T-helper 17 cell (primary cell): ENCODE measurements around the gene ARF1. TPM values are rescaled to one million over a fixed set of nuclear protein-coding genes. Genes with fewer than 3 reads are reported as not detected.
A peak's percentile ranks its signal among the peaks of the same experiment; 100 is the strongest.
"Not testable (repeated sequence)": the region's sequence is repeated elsewhere in the genome, so short reads cannot be mapped to it uniquely, and the experiment has no call there.

ENCODE experiments used
- ATAC-seq: fragments of 150-1000 bp; cut with Tn5 transposase; 2 replicates; pipeline ENCODE4 v1.10.0; 2021; ENCODE audit warnings: mild to moderate bottlenecking, moderate library complexity
- DNase-seq, 3 donors: peaks; one replicate each; pipeline versions ENCODE4 v3.0.0 to v3.0.0-alpha.2; 2020 to 2021
- H3K9me3 ChIP-seq: one replicate; pipeline ENCODE4 v1.7.0; 2013; ENCODE audit warnings: low read length, mild to moderate bottlenecking; ENCODE audit not compliant: control insufficient read depth, poor library complexity, severe bottlenecking
- H3K27ac Mint-ChIP-seq: one replicate; pipeline ENCODE4 v1.8.0; 2022; ENCODE audit warnings: mild to moderate bottlenecking, moderate library complexity, mixed read lengths
- H3K27me3 Mint-ChIP-seq: one replicate; pipeline ENCODE4 v1.8.0; 2022; ENCODE audit warnings: mixed read lengths
- H3K36me3 Mint-ChIP-seq: one replicate; pipeline ENCODE4 v1.8.0; 2022; ENCODE audit warnings: low read depth, mixed read lengths
- H3K4me1 Mint-ChIP-seq: one replicate; pipeline ENCODE4 v1.8.0; 2022; ENCODE audit warnings: mild to moderate bottlenecking, mixed read lengths
- H3K4me3 Mint-ChIP-seq: one replicate; pipeline ENCODE4 v1.8.0; 2022; ENCODE audit warnings: mild to moderate bottlenecking, moderate library complexity, mixed read lengths
- total RNA-seq, 4 donors: library from RNA in 2 of 4; stranded (reverse) in 2 of 4; gene quantifications; one replicate each; pipeline ENCODE4 v1.2.3 and lab custom pipeline; 2022 to 2026

Gene ARF1
- total RNA-seq, 2 donors from 2014 or later: 325 to 382 TPM

DNA sequence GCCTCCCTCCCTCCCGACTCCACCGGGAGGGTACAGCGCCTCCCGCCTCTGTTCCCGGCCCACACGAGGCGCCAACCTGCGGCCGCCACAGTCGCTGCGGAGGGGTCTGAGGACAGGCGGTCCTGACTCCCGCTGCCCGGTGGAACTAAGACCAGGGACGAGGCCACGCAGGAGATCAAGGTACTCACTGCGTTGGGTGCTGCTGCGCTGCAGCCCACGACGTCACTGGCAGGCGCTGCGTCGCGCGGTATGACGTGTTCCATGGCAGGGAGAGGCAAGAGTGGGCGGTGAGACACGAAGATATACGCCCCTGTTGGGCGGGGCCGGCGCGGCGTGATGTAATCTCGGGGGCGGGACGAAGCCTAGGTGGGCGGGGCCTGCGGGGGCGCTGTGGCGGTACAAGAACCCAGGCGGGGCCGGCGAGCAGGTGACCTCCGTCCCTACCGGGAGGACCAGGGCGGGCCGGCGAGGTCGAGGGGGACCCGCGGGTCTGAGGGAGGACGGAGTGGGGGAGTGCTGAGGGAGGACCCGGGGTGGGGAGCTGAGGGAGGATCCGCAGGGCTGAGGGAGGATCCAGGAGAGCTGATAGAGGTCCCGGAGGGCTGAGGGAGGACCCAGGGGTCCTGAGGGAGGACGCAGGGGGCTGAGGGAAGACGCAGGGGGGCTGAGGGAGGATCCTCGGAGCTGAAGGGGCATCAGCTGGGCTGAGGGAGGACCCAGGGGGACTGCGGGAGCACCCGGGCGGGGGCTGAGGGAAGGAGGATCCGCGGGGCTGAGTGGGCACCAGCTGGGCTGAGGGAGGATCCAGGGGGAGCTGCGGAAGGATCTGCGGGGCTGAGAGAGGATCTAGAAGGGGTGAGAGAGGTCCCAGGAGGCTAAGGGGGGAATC lies 26.8 kb downstream of the ARF1 start, which contains the start of gene MRPL55:
MRPL55 (minus strand) TSS at position 227 of the 889 bp plus-strand sequence. CDS start 1,039 bp downstream, outside the sequence.
- no peaks in the 10 kb centered on the region for H3K36me3 Mint-ChIP-seq
- H3K27me3 Mint-ChIP-seq: no peaks in the 10 kb centered on the region
- DNase-seq (peak; percentile 98 to 99 (median 99)), ATAC-seq (peak; percentile 97)
- peaks cover 8% of the 10 kb centered on the region for H3K4me1 Mint-ChIP-seq
- H3K9me3 ChIP-seq: no peaks in the 10 kb centered on the region
- peak within 1 kb of the TSS; percentile 95 for H3K4me3 Mint-ChIP-seq
- peak within 1 kb of the TSS; percentile 85 for H3K27ac Mint-ChIP-seq

DNA sequence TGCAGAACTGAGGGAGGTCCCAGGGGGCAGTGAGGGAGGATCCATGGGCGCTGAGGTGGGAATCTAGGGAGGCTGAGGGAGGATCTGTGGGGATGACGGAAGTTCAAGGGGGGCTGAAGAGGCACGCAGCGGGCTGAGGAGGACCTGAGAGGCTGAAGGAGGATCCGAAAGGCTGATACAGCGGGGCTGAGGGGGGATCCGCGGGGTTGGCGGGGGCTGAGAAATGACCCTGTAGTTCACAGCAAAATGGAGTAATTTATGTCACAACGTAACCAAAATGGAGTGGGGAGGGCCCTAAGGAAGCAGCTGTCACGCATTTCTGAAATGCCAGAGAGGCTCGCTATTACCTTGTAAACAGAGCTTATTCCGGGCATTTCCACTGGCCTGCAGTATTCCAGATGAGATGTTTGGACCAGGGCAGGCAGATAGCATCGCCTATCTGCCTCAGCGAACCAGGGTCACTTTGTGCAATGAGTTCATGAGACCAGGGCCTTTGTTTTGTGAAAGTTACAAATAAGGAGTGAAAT lies 27.5 kb downstream of the ARF1 start:
- no peak for ATAC-seq
- H3K4me1 Mint-ChIP-seq: peaks cover 8% of the 10 kb centered on the region
- H3K4me3 Mint-ChIP-seq: peak overlapping the region; percentile 95
- no peaks in the 10 kb centered on the region for H3K9me3 ChIP-seq
- H3K27ac Mint-ChIP-seq: peak overlapping the region; percentile 85
- H3K36me3 Mint-ChIP-seq: no peaks in the 10 kb centered on the region
- DNase-seq: no peak
- no peaks in the 10 kb centered on the region for H3K27me3 Mint-ChIP-seq

- Mint-ChIP-seq H3K27me3 (no peaks in the 10 kb centered on the region), H3K4me1 (peaks cover 8% of the 10 kb centered on the region), H3K4me3 (no peak overlapping the region), H3K27ac (peak overlapping the region; percentile 85), H3K36me3 (no peaks in the 10 kb centered on the region)
- DNase-seq: no peak
- ATAC-seq: no peak
- no peaks in the 10 kb centered on the region for H3K9me3 ChIP-seq
Observed at GRCh38 chr1:228110556-228110955, 28.0 kb downstream of the ARF1 start.

GRCh38 chr1:228111315-228111714 lies 28.8 kb downstream of the ARF1 start:
- peak overlapping the region; percentile 85 for H3K27ac Mint-ChIP-seq
- not testable (repeated sequence) for H3K36me3 Mint-ChIP-seq, ATAC-seq, DNase-seq, H3K9me3 ChIP-seq, H3K27me3 Mint-ChIP-seq, H3K4me3 Mint-ChIP-seq, H3K4me1 Mint-ChIP-seq

DNA sequence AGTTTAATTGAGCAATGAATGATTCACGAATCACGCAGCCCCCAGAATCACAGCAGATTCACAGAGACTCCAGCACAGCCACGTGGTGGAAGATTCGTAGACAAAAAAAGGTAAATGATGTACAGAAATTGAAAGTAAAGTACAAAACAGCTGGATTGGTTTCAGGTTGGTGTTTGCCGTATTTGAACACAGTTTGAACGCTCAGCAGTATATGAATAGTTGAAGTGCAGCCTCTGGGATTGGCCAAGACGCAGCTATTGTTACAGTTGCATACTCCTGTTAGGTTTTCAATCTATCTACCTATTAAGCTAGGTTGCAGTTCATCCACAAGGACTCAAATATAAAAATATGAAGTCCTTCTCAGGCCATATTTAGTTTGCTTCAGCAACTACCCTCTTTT lies 29.7 kb downstream of the ARF1 start:
- Mint-ChIP-seq H3K4me1 (peaks cover 8% of the 10 kb centered on the region), H3K27me3 (no peaks in the 10 kb centered on the region), H3K4me3 (no peak overlapping the region), H3K27ac (no peak overlapping the region), H3K36me3 (no peaks in the 10 kb centered on the region)
- no peaks in the 10 kb centered on the region for H3K9me3 ChIP-seq
- no peak for DNase-seq
- ATAC-seq: no peak

DNA sequence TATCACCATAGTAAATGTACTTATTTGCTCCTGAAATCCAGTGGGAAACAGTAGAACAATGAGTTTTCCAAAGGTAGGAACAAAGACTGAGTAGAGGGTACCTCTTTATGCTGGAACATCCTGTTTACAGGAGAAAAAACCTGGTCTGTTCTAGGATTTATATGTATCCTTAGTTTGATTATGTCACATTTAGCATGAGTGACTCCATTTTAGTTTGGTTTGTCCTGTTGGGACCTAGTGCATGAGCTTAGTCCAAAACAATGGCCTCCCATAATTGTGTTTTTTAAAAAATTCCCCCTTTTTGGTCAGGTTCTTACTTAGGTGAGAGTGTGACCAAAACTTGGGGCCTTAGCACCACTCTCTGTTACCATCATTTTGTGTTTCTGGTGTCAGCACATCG lies 30.1 kb downstream of the ARF1 start:
- Mint-ChIP-seq H3K27me3 (no peaks in the 10 kb centered on the region), H3K4me1 (peaks cover 8% of the 10 kb centered on the region), H3K27ac (no peak overlapping the region), H3K36me3 (no peaks in the 10 kb centered on the region), H3K4me3 (no peak overlapping the region)
- DNase-seq (no peak), ATAC-seq (no peak)
- no peaks in the 10 kb centered on the region for H3K9me3 ChIP-seq

DNA sequence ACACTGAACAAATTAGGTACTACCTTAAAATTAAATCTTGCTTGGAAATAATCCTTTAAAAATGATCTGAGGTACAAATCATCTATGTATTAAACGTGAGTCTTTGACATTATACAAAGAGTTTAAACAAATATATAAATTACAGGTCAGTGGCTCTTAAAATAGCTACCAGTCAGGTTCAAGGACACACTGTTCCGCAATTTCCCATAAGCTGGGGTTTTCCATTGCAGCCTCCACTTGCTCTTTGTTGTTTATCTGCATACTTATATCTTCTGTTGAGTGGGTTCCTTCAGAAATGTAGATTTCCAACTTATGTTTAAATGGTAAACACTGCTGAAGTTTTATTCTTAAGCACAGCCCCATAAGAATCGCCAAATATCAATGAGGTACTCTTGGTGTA lies 32.3 kb downstream of the ARF1 start:
- no peak for ATAC-seq
- H3K27me3 Mint-ChIP-seq: no peaks in the 10 kb centered on the region
- no peaks in the 10 kb centered on the region for H3K36me3 Mint-ChIP-seq
- no peak for DNase-seq
- H3K4me1 Mint-ChIP-seq: peaks cover 2% of the 10 kb centered on the region
- no peaks in the 10 kb centered on the region for H3K9me3 ChIP-seq
- no peak overlapping the region for H3K4me3 Mint-ChIP-seq
- H3K27ac Mint-ChIP-seq: no peak overlapping the region

- ATAC-seq (no peak), DNase-seq (no peak)
- Mint-ChIP-seq H3K36me3 (no peaks in the 10 kb centered on the region), H3K27me3 (peaks cover 2% of the 10 kb centered on the region), H3K27ac (no peak overlapping the region), H3K4me3 (no peak overlapping the region), H3K4me1 (peaks cover 3% of the 10 kb centered on the region)
- no peaks in the 10 kb centered on the region for H3K9me3 ChIP-seq
Observed at GRCh38 chr1:228117335-228117734, 34.8 kb downstream of the ARF1 start.

DNA sequence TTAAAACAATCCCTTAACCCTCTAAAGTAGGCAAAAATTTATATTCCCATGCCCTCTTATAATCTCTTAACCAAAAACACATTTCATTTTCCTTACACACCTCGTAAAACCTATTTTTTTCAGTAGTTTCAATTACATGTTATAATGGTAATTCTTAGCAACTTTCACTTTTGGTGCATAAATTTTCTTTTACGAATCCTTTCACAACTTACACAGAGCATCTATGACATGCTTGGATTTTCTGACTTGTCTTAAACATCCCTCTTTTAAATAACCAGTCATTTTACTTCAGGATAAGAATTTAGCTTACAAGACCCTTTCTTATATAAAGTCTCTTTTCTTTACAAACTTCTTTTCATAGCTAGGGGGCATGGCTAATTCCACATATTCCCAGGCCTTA lies 35.5 kb downstream of the ARF1 start:
- Mint-ChIP-seq H3K36me3 (no peaks in the 10 kb centered on the region), H3K27ac (no peak overlapping the region), H3K4me3 (no peak overlapping the region), H3K27me3 (peaks cover 6% of the 10 kb centered on the region), H3K4me1 (peaks cover 3% of the 10 kb centered on the region)
- DNase-seq (no peak), ATAC-seq (no peak)
- no peaks in the 10 kb centered on the region for H3K9me3 ChIP-seq

DNA sequence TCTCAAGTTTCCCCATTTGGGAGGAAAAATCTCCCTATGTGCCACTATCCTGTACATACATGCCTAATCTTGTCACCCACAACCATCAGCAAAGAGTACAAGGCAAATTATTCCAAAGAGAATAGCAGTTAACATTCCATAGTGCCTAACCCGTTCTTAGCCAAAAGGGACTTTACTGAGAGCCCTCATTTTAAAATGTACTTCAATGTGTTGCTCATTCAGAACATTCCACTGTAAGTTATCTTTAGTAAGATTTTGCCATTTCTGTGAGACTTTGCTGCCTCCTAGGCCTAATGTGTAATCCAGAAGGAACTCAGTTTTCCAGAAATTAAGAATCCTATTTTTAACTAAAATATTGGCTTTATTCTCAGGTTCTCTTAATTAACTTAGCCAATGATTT lies 37.8 kb downstream of the ARF1 start:
- DNase-seq (no peak), ATAC-seq (no peak)
- no peaks in the 10 kb centered on the region for H3K9me3 ChIP-seq
- Mint-ChIP-seq H3K27me3 (peaks cover 14% of the 10 kb centered on the region), H3K4me3 (no peak overlapping the region), H3K4me1 (peaks cover 6% of the 10 kb centered on the region), H3K36me3 (peaks cover 2% of the 10 kb centered on the region), H3K27ac (no peak overlapping the region)

DNA sequence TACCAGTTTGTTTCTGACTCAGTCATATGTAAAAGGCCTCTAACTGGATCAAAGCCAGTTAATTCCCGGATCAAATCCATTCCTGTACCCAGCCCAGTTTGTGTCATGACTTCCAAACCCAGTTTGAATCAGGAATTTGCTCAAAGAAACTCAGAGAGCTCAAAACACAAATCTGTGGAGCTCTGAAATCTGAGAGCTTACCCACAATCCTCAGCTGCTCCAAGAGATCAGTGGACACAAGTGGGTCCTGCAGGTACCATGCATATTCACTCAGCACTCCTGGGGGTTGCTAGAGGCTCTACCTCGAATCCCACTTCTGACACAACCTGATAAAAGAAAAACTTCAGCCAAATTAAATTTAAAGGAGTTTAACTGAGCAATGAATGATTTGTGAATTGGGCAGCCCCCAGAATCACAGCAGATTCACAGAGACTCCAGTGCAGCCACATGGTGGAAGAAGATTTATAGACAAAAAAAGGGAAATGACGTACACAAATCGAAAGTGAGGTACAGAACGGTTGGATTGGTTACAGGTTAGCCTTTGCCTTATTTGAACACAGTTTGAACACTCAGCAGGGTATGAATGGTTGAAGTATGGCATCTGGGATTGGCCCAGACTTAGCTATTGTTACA lies 38.5 kb downstream of the ARF1 start:
- no peaks in the 10 kb centered on the region for H3K9me3 ChIP-seq
- H3K4me3 Mint-ChIP-seq: no peak overlapping the region
- DNase-seq: no peak
- peaks cover 2% of the 10 kb centered on the region for H3K36me3 Mint-ChIP-seq
- H3K27me3 Mint-ChIP-seq: peaks cover 14% of the 10 kb centered on the region
- no peak overlapping the region for H3K27ac Mint-ChIP-seq
- H3K4me1 Mint-ChIP-seq: peaks cover 6% of the 10 kb centered on the region
- ATAC-seq: peak; percentile 49

DNA sequence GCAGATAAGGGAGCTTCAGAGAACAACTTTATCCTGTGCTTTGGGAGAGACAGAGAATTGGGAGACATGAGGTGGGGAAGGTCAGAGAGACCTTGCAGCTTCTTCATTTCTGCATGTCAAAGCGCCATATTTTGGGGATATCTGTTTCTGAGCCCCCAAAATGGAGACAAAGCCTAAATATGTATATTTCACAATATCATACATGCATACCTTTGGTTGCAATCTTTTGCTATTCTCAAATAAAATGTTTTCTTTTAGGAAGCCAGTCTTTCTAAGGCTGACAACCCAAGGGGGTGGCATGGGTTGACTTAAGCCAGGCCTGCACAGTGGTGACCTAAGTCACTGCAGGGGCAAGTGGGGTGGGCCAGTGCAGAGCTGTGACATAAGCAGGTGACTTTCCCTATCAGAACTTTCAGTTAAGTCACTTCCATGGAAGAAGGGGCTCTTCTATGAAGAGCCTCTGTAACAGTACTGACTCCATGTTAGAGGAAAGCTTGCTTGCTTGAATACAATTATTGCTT lies 40.5 kb downstream of the ARF1 start:
- no peak for ATAC-seq
- Mint-ChIP-seq H3K4me3 (no peak overlapping the region), H3K27me3 (peaks cover 23% of the 10 kb centered on the region), H3K27ac (no peak overlapping the region), H3K4me1 (peaks cover 6% of the 10 kb centered on the region), H3K36me3 (peaks cover 2% of the 10 kb centered on the region)
- no peak for DNase-seq
- no peaks in the 10 kb centered on the region for H3K9me3 ChIP-seq

- H3K4me1 Mint-ChIP-seq: peaks cover 6% of the 10 kb centered on the region
- peaks cover 2% of the 10 kb centered on the region for H3K36me3 Mint-ChIP-seq
- no peak for ATAC-seq
- H3K27me3 Mint-ChIP-seq: peaks cover 23% of the 10 kb centered on the region
- no peak overlapping the region for H3K4me3 Mint-ChIP-seq
- DNase-seq: no peak
- no peaks in the 10 kb centered on the region for H3K9me3 ChIP-seq
- no peak overlapping the region for H3K27ac Mint-ChIP-seq
Observed at GRCh38 chr1:228123505-228123904, 41.0 kb downstream of the ARF1 start.
